GM12878 (cell line): ENCODE results near the gene FBXL7. TPM values are rescaled to one million over a fixed set of nuclear protein-coding genes. Genes with fewer than 3 reads are reported as not detected.

ENCODE experiments used
- ATAC-seq: fragments of 200-7000 bp; cut with Tn5 transposase; 3 replicates; pipeline ENCODE4 v1.9.1; 2020; ENCODE audit warnings: mild to moderate bottlenecking, moderate library complexity
- BruUV-seq: library from RNA; stranded (reverse); fragments of 400-500 nt; replicated peaks from 2 replicates; lab custom pipeline; 2021; lab: Mats Ljungman, UMichigan
- CTCF ChIA-PET: fragments of 300-600 bp; sonication (Branson Sonifier 250); formaldehyde crosslinking; extraction: SDS; loops from one replicate; lab custom pipeline; 2021; ENCODE audit warnings: inconsistent platforms; lab: Yijun Ruan, JAX
- POLR2A ChIA-PET: fragments of 350-600 bp; formaldehyde crosslinking; extraction: SDS; loops from one replicate; lab custom pipeline; 2021; ENCODE audit warnings: inconsistent platforms; lab: Charles Lee
- RAD21 ChIA-PET: fragments of 300-600 bp; sonication (Branson Sonifier 250); formaldehyde crosslinking; loops from one replicate; lab custom pipeline; 2023; ENCODE audit warnings: antibody characterized with exemption; ENCODE audit not compliant: unreplicated experiment; lab: Charles Lee
- SMC1A ChIA-PET: fragments of 300-600 bp; sonication (Branson Sonifier 250); formaldehyde crosslinking; loops from one replicate; lab custom pipeline; 2023; ENCODE audit not compliant: unreplicated experiment, uncharacterized antibody; lab: Charles Lee
- DNase-seq: peaks from one replicate; pipeline ENCODE4 v3.0.0-alpha.2; 2011; ENCODE audit warnings: low read depth, low spot score
- FAIRE-seq: peaks from 3 replicates; lab custom pipeline; 2011; peaks lifted over from hg19 to GRCh38; lab: Jason Lieb, UNC
- H2AFZ ChIP-seq: 2 replicates; pipeline ENCODE4 v1.6.0; 2011; ENCODE audit warnings: low read depth, low read length, control low read depth; ENCODE audit not compliant: control insufficient read depth
- H3K27ac ChIP-seq: 2 replicates; pipeline ENCODE4 v1.5.1; 2011; ENCODE audit warnings: control low read depth; ENCODE audit not compliant: control insufficient read depth, insufficient read depth
- H3K27me3 ChIP-seq, 2 experiments: replicated peaks in 1 of 2; 2 replicates each; pipeline versions ENCODE4 v1.6.0 to v1.6.1; 2011; ENCODE audit warnings: low read length in 1 of 2; ENCODE audit not compliant: control insufficient read depth in 2 of 2, insufficient read depth in 2 of 2
- H3K36me3 ChIP-seq, 2 experiments: 2 replicates each; pipeline ENCODE4 v1.5.1; 2011; ENCODE audit warnings: low read length in 1 of 2; ENCODE audit not compliant: control insufficient read depth in 2 of 2, insufficient read depth in 2 of 2
- H3K4me1 ChIP-seq: 2 replicates; pipeline ENCODE4 v1.6.1; 2011; ENCODE audit warnings: mild to moderate bottlenecking, low read length, moderate library complexity, mixed read lengths; ENCODE audit not compliant: control insufficient read depth, insufficient read depth
- H3K4me2 ChIP-seq: 2 replicates; pipeline ENCODE4 v1.6.0; 2011; ENCODE audit warnings: control low read depth; ENCODE audit not compliant: control insufficient read depth, insufficient read depth
- H3K4me3 ChIP-seq: fragments of 200-600 bp; sonication (generic); 2 replicates; pipeline ENCODE4 v1.5.1; 2016
- H3K79me2 ChIP-seq: 2 replicates; pipeline ENCODE4 v1.6.0; 2011; ENCODE audit warnings: low read length; ENCODE audit not compliant: control insufficient read depth, insufficient read depth
- H3K9ac ChIP-seq: 2 replicates; pipeline ENCODE4 v1.8.0; 2011; ENCODE audit warnings: low read length, control low read depth, mixed read lengths; ENCODE audit not compliant: control insufficient read depth, insufficient read depth
- H3K9me3 ChIP-seq: replicated peaks from 3 replicates; pipeline ENCODE4 v1.5.1; 2011; ENCODE audit warnings: mild to moderate bottlenecking, low read length; ENCODE audit not compliant: control insufficient read depth, insufficient read depth
- H4K20me1 ChIP-seq: 2 replicates; pipeline ENCODE4 v1.6.0; 2011; ENCODE audit not compliant: control insufficient read depth, insufficient read depth
- CBX5 ChIP-seq: sonication (generic); IDR thresholded peaks from 2 replicates; pipeline ENCODE4 v1.6.1; 2016; ENCODE audit warnings: low read depth, moderate library complexity, mild to moderate bottlenecking, inconsistent platforms
- CEBPB ChIP-seq, 2 experiments: fragments of 150-350 bp in 1 of 2; IDR thresholded peaks; 2 replicates each; pipeline ENCODE4 v1.6.1; 2012 to 2014; ENCODE audit warnings: low read depth in 2 of 2, low read length in 2 of 2, borderline replicate concordance in 1 of 2, inconsistent platforms in 1 of 2
- E2F8 ChIP-seq: fragments of 450-650 bp; IDR thresholded peaks from 2 replicates; pipeline ENCODE4 v1.6.1; 2018; ENCODE audit warnings: mild to moderate bottlenecking, low read depth, moderate library complexity; ENCODE audit not compliant: partially characterized antibody
- HSF1 ChIP-seq: fragments of 150-350 bp; IDR thresholded peaks from 2 replicates; pipeline ENCODE4 v1.6.1; 2014; ENCODE audit warnings: mild to moderate bottlenecking, low read depth, low read length
- IKZF1 ChIP-seq: fragments of 450-650 bp; conservative IDR thresholded peaks from 2 replicates; pipeline ENCODE4 v1.6.1; 2017; ENCODE audit warnings: antibody characterized with exemption, mild to moderate bottlenecking
- IRF4 ChIP-seq: IDR thresholded peaks from 2 replicates; pipeline ENCODE4 v1.6.1; 2011; ENCODE audit warnings: low read depth, low read length
- MTA2 ChIP-seq: fragments of 450-650 bp; IDR thresholded peaks from 2 replicates; pipeline ENCODE4 v1.6.1; 2016; ENCODE audit warnings: low read depth, mild to moderate bottlenecking, moderate library complexity
- NBN ChIP-seq: fragments of 450-650 bp; IDR thresholded peaks from 2 replicates; pipeline ENCODE4 v1.6.1; 2016
- NR2C1 ChIP-seq: fragments of 450-650 bp; IDR thresholded peaks from 2 replicates; pipeline ENCODE4 v1.6.1; 2017; ENCODE audit warnings: antibody characterized with exemption, mild to moderate bottlenecking, moderate library complexity
- NR2C2 ChIP-seq: IDR thresholded peaks from 2 replicates; pipeline ENCODE4 v1.6.1; 2011; ENCODE audit warnings: borderline replicate concordance, low read depth; ENCODE audit not compliant: control insufficient read depth, insufficient read length
- NR2F1 ChIP-seq: fragments of 450-650 bp; conservative IDR thresholded peaks from 2 replicates; pipeline ENCODE4 v1.6.1; 2017; ENCODE audit warnings: mild to moderate bottlenecking
- PAX5 ChIP-seq: IDR thresholded peaks from 2 replicates; pipeline ENCODE4 v1.6.1; 2011; ENCODE audit warnings: low read depth, low read length, borderline replicate concordance
- PKNOX1 ChIP-seq: fragments of 450-650 bp; IDR thresholded peaks from 2 replicates; pipeline ENCODE4 v1.6.1; 2016; ENCODE audit warnings: mild to moderate bottlenecking
- POLR2A ChIP-seq: IDR thresholded peaks from 2 replicates; pipeline ENCODE4 v1.6.1; 2011; ENCODE audit warnings: low read depth, mild to moderate bottlenecking, low read length
- RB1 ChIP-seq: fragments of 450-650 bp; formaldehyde crosslinking; IDR thresholded peaks from 2 replicates; pipeline ENCODE4 v1.6.1; 2017; ENCODE audit warnings: mild to moderate bottlenecking, borderline replicate concordance
- SUZ12 ChIP-seq: fragments of 200-600 bp; sonication (generic); IDR thresholded peaks from one replicate; pipeline ENCODE4 v1.6.1; 2018; ENCODE audit warnings: antibody characterized with exemption, mild to moderate bottlenecking; ENCODE audit not compliant: unreplicated experiment
- YY1 ChIP-seq: IDR thresholded peaks from 2 replicates; pipeline ENCODE4 v1.6.1; 2011; ENCODE audit warnings: low read depth, mild to moderate bottlenecking, low read length
- ZSCAN29 ChIP-seq: fragments of 450-650 bp; IDR thresholded peaks from 2 replicates; pipeline ENCODE4 v1.6.1; 2017; ENCODE audit warnings: mild to moderate bottlenecking, moderate library complexity
- WGBS: methylation state at CpG from one replicate; pipeline ENCODE4 v1.1.6; 2016; ENCODE audit warnings: low lambda C conversion rate; ENCODE audit not compliant: insufficient replicate concordance, insufficient coverage; ENCODE audit errors: missing lambda C conversion rate; 5-methylcytosine and 5-hydroxymethylcytosine counted together
- in situ Hi-C: fragments of 300-500 bp; cut with MboI; formaldehyde crosslinking; loops from 9 replicates; pipeline ENCODE4 v1.14.3; 2018; ENCODE audit warnings: mixed read lengths
- intact Hi-C: fragments of 100-400 bp; cut with micrococcal nuclease; formaldehyde crosslinking; loops from one replicate; pipeline ENCODE4 v1.14.2; 2022; ENCODE audit not compliant: unreplicated experiment
- polyA plus RNA-seq, 11 experiments: library from polyadenylated mRNA; depleted of rRNA in 4 of 11; unstranded in 6 of 11; stranded (reverse) in 5 of 11; fragments of >200 nt; fragmentation: Nextera tagmentation in 4 of 11; fragmentation: Illumina TruSeq in 1 of 11; extraction: Ambion mirVana in 4 of 11; extraction: Trizol in 1 of 11; gene quantifications; 1 replicate in 1 of 11; 2 replicates in 10 of 11; pipeline versions ENCODE4 v1.2.1 to v1.2.3, GENCODE V29; 2011 to 2016; ENCODE audit warnings: inconsistent platforms in 2 of 11, missing spikeins in 2 of 11, low read depth in 1 of 11
- total RNA-seq, 4 experiments: library from RNA; depleted of rRNA in 3 of 4; stranded (reverse); fragments of >200 nt in 3 of 4; fragmentation: Illumina TruSeq in 1 of 4; extraction: Trizol in 1 of 4; gene quantifications; 2 replicates each; pipeline versions ENCODE4 v1.2.1 to v1.2.3, GENCODE V29; 2013 to 2021
- TF ChIP-seq, protein P1 (sequence below): fragments of 450-650 bp; IDR thresholded peaks from 2 replicates; pipeline ENCODE4 v1.6.1; 2017; ENCODE audit warnings: mild to moderate bottlenecking, low read depth, inconsistent platforms; ENCODE audit not compliant: poor library complexity, severe bottlenecking

FBXL7 gene
- total and polyA plus RNA-seq, 10 of the 15 experiments (the other 5 are each of a cell fraction or from before 2014, with no cell fraction given): 0.03 to 0.44 (median 0.16) TPM

GRCh38 chr5:15610216-15610615, 110.2 kb downstream of the FBXL7 start:
- H4K20me1 ChIP-seq: no peaks in the 10 kb centered on the region
- BruUV-seq: no TSS peak
- CTCF ChIA-PET: no interaction called here
- intact Hi-C loops: no loop called here
- H3K9ac ChIP-seq: no peak overlapping the region
- POLR2A ChIA-PET: no interaction called here
- no peak overlapping the region for H3K4me3 ChIP-seq
- H2AFZ ChIP-seq: no peak overlapping the region
- DNase-seq: no peak
- H3K4me1 ChIP-seq: no peaks in the 10 kb centered on the region
- H3K27ac ChIP-seq: no peak overlapping the region
- no peak for ATAC-seq
- TF ChIP-seq HSF1: no peak
- TF ChIP-seq IKZF1: no peak
- no peak for TF ChIP-seq ZSCAN29
- no peak for TF ChIP-seq CEBPB (IDR thresholded peaks at IDR 0.05; ENCODE audit: borderline replicate concordance in 1 of 2, low read depth in 2 of 2, low read length in 2 of 2)
- TF ChIP-seq PAX5: no peak
- TF ChIP-seq YY1: no peak
- no peak for TF ChIP-seq RB1
- TF ChIP-seq NBN: no peak
- no peak for TF ChIP-seq CBX5
- no peak for TF ChIP-seq E2F8
- TF ChIP-seq NR2F1: no peak
- no peak for TF ChIP-seq NR2C1
- no peak for TF ChIP-seq IRF4
- no peak for TF ChIP-seq POLR2A
- no peak for TF ChIP-seq SUZ12
- TF ChIP-seq NR2C2: no peak
- TF ChIP-seq, protein P1, sequence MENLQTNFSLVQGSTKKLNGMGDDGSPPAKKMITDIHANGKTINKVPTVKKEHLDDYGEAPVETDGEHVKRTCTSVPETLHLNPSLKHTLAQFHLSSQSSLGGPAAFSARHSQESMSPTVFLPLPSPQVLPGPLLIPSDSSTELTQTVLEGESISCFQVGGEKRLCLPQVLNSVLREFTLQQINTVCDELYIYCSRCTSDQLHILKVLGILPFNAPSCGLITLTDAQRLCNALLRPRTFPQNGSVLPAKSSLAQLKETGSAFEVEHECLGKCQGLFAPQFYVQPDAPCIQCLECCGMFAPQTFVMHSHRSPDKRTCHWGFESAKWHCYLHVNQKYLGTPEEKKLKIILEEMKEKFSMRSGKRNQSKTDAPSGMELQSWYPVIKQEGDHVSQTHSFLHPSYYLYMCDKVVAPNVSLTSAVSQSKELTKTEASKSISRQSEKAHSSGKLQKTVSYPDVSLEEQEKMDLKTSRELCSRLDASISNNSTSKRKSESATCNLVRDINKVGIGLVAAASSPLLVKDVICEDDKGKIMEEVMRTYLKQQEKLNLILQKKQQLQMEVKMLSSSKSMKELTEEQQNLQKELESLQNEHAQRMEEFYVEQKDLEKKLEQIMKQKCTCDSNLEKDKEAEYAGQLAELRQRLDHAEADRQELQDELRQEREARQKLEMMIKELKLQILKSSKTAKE: no peak
- no peak for TF ChIP-seq PKNOX1
- no peak for TF ChIP-seq MTA2
- TF ChIP-seq, all 136 proteins: peak for 0
- Histone ChIP-seq H3K4me2 (no peak overlapping the region), H3K36me3 (no peaks in the 10 kb centered on the region), H3K9me3 (no peaks in the 10 kb centered on the region), H3K27me3 (no peaks in the 10 kb centered on the region), H3K79me2 (no peaks in the 10 kb centered on the region)
- ChIA-PET RAD21 (no interaction called here), SMC1A (no interaction called here)
- no peak for FAIRE-seq
- WGBS: 19% methylated on average over 2 of the region's 2 CpGs
- in situ Hi-C loops: no loop called here
